ENCODE results near the gene PITX1. TPM values are rescaled to one million over a fixed set of nuclear protein-coding genes. Genes with fewer than 3 reads are reported as not detected.
A peak's percentile ranks its signal among the peaks of the same experiment; 100 is the strongest.
"Not testable (repeated sequence)": the region's sequence is repeated elsewhere in the genome, so short reads cannot be mapped to it uniquely, and the experiment has no call there.

PITX1 gene
- 22.0 and 23.6 TPM in 2 replicates for polyA plus RNA-seq (2013)

GRCh38 chr5:135033901-135034235, at the start of gene PITX1:
PITX1 (minus strand) TSS chr5:135034228; CDS start chr5:135033881, 347 bp downstream.
- peaks cover 87% of the 10 kb centered on the region for H3K27me3 ChIP-seq (ENCODE audit: insufficient read depth, low read length)
- H2BK120ac ChIP-seq (ENCODE audit: insufficient read depth, low read length, poor library complexity), result no peak within 1 kb of the TSS
- no peak within 1 kb of the TSS for H3K4ac ChIP-seq (ENCODE audit: low read depth, low read length)
- no peaks in the 10 kb centered on the region for H3K36me3 ChIP-seq (ENCODE audit: control insufficient read depth in 1 of 2, insufficient read depth in 2 of 2, low read length in 2 of 2)
- H3K9me3 ChIP-seq (ENCODE audit: insufficient read depth, low read depth, low read length), result peaks cover 14% of the 10 kb centered on the region
- H4K8ac ChIP-seq (ENCODE audit: low read depth, low read length), result no peak within 1 kb of the TSS
- no peak within 1 kb of the TSS for H3K27ac ChIP-seq (ENCODE audit: low read depth, low read length)
- no peak within 1 kb of the TSS for H2AK5ac ChIP-seq (ENCODE audit: low read length)
- peak within 1 kb of the TSS; percentile 70 for H2AFZ ChIP-seq (ENCODE audit: insufficient read depth, low read length, poor library complexity)
- no peaks in the 10 kb centered on the region for H3K79me1 ChIP-seq (ENCODE audit: low read length)
- no peak within 1 kb of the TSS for H3K23ac ChIP-seq (ENCODE audit: low read length)
- peaks cover 10 to 17% of the 10 kb centered on the region in 2 experiments for H3K4me1 ChIP-seq (ENCODE audit: control insufficient read depth in 1 of 2, insufficient read depth in 2 of 2, low read length in 2 of 2)
- no peak within 1 kb of the TSS for H4K12ac ChIP-seq (ENCODE audit: low read depth, low read length)
- H3K18ac ChIP-seq (ENCODE audit: low read length), result no peak within 1 kb of the TSS
- H2BK12ac ChIP-seq (ENCODE audit: low read length), result no peak within 1 kb of the TSS
- DNase-seq, result peak; percentile 26 to 59
- H3K4me3 ChIP-seq (ENCODE audit: low read depth, low read length), result peak within 1 kb of the TSS; percentile 51
- H3K4me2 ChIP-seq (ENCODE audit: low read length), result peak within 1 kb of the TSS; percentile 71
- H3K9ac ChIP-seq (ENCODE audit: low read length), result no peak within 1 kb of the TSS
- H4K91ac ChIP-seq (ENCODE audit: low read depth, low read length), result no peak within 1 kb of the TSS
- no peaks in the 10 kb centered on the region for H3K79me2 ChIP-seq (ENCODE audit: control insufficient read depth, insufficient read depth, low read length, poor library complexity)
- H3K14ac ChIP-seq (ENCODE audit: low read length), result no peak within 1 kb of the TSS
- WGBS (ENCODE audit: extremely low coverage, insufficient coverage, insufficient read length), result no CpG with 5 or more reads among the region's 49 CpGs
- H2BK5ac ChIP-seq (ENCODE audit: low read depth, low read length, poor library complexity), result no peak within 1 kb of the TSS

GRCh38 chr5:135083334-135083733, 49.3 kb upstream of the PITX1 start:
- not testable (repeated sequence) for H3K18ac ChIP-seq (ENCODE audit: low read length); H4K12ac ChIP-seq (ENCODE audit: low read depth, low read length); H3K27ac ChIP-seq (ENCODE audit: low read depth, low read length); H3K4me1 ChIP-seq (ENCODE audit: control insufficient read depth in 1 of 2, insufficient read depth in 2 of 2, low read length in 2 of 2); H3K4me2 ChIP-seq (ENCODE audit: low read length); H2AK5ac ChIP-seq (ENCODE audit: low read length); H4K8ac ChIP-seq (ENCODE audit: low read depth, low read length); H3K4me3 ChIP-seq (ENCODE audit: low read depth, low read length); H2BK5ac ChIP-seq (ENCODE audit: low read depth, low read length, poor library complexity); H3K79me1 ChIP-seq (ENCODE audit: low read length); H3K36me3 ChIP-seq (ENCODE audit: control insufficient read depth in 1 of 2, insufficient read depth in 2 of 2, low read length in 2 of 2); H3K27me3 ChIP-seq (ENCODE audit: insufficient read depth, low read length); H2BK12ac ChIP-seq (ENCODE audit: low read length); H3K79me2 ChIP-seq (ENCODE audit: control insufficient read depth, insufficient read depth, low read length, poor library complexity); H2AFZ ChIP-seq (ENCODE audit: insufficient read depth, low read length, poor library complexity); H3K9ac ChIP-seq (ENCODE audit: low read length); H2BK120ac ChIP-seq (ENCODE audit: insufficient read depth, low read length, poor library complexity); H3K23ac ChIP-seq (ENCODE audit: low read length); H4K91ac ChIP-seq (ENCODE audit: low read depth, low read length); H3K4ac ChIP-seq (ENCODE audit: low read depth, low read length); H3K14ac ChIP-seq (ENCODE audit: low read length); DNase-seq
- peaks cover 11% of the 10 kb centered on the region for H3K9me3 ChIP-seq (ENCODE audit: insufficient read depth, low read depth, low read length)
- WGBS (ENCODE audit: extremely low coverage, insufficient coverage, insufficient read length), result no CpG with 5 or more reads among the region's 3 CpGs

GRCh38 chr5:135081240-135081639, 47.2 kb upstream of the PITX1 start:
- Histone ChIP-seq H4K8ac (ENCODE audit: low read depth, low read length) (no peak overlapping the region), H3K4me3 (ENCODE audit: low read depth, low read length) (no peak overlapping the region), H2AK5ac (ENCODE audit: low read length) (no peak overlapping the region), H2AFZ (ENCODE audit: insufficient read depth, low read length, poor library complexity) (no peak overlapping the region), H3K4ac (ENCODE audit: low read depth, low read length) (no peak overlapping the region), H3K27ac (ENCODE audit: low read depth, low read length) (no peak overlapping the region), H4K91ac (ENCODE audit: low read depth, low read length) (no peak overlapping the region), H3K4me2 (ENCODE audit: low read length) (no peak overlapping the region), H2BK12ac (ENCODE audit: low read length) (no peak overlapping the region), H3K36me3 (ENCODE audit: control insufficient read depth in 1 of 2, insufficient read depth in 2 of 2, low read length in 2 of 2) (no peaks in the 10 kb centered on the region), H3K9ac (ENCODE audit: low read length) (no peak overlapping the region), H2BK120ac (ENCODE audit: insufficient read depth, low read length, poor library complexity) (no peak overlapping the region), H3K14ac (ENCODE audit: low read length) (no peak overlapping the region), H3K9me3 (ENCODE audit: insufficient read depth, low read depth, low read length) (peaks cover 7% of the 10 kb centered on the region), H3K79me2 (ENCODE audit: control insufficient read depth, insufficient read depth, low read length, poor library complexity) (no peaks in the 10 kb centered on the region), H4K12ac (ENCODE audit: low read depth, low read length) (no peak overlapping the region), H3K27me3 (ENCODE audit: insufficient read depth, low read length) (no peaks in the 10 kb centered on the region), H3K4me1 (ENCODE audit: control insufficient read depth in 1 of 2, insufficient read depth in 2 of 2, low read length in 2 of 2) (peaks cover 0 to 1% of the 10 kb centered on the region in 2 experiments), H3K79me1 (ENCODE audit: low read length) (no peaks in the 10 kb centered on the region), H3K18ac (ENCODE audit: low read length) (no peak overlapping the region), H2BK5ac (ENCODE audit: low read depth, low read length, poor library complexity) (no peak overlapping the region), H3K23ac (ENCODE audit: low read length) (no peak overlapping the region)
- no CpG with 5 or more reads among the region's 2 CpGs for WGBS (ENCODE audit: extremely low coverage, insufficient coverage, insufficient read length)
- DNase-seq, result no peak

- no CpG with 5 or more reads among the region's 2 CpGs for WGBS (ENCODE audit: extremely low coverage, insufficient coverage, insufficient read length)
- H3K9me3 ChIP-seq (ENCODE audit: insufficient read depth, low read depth, low read length), result peaks cover 4% of the 10 kb centered on the region
- H2AK5ac ChIP-seq (ENCODE audit: low read length), result no peak overlapping the region
- no peak for DNase-seq
- H3K9ac ChIP-seq (ENCODE audit: low read length), result no peak overlapping the region
- H2BK120ac ChIP-seq (ENCODE audit: insufficient read depth, low read length, poor library complexity), result no peak overlapping the region
- H3K14ac ChIP-seq (ENCODE audit: low read length), result no peak overlapping the region
- H3K79me2 ChIP-seq (ENCODE audit: control insufficient read depth, insufficient read depth, low read length, poor library complexity), result no peaks in the 10 kb centered on the region
- no peaks in the 10 kb centered on the region for H3K4me1 ChIP-seq (ENCODE audit: control insufficient read depth in 1 of 2, insufficient read depth in 2 of 2, low read length in 2 of 2)
- H4K12ac ChIP-seq (ENCODE audit: low read depth, low read length), result no peak overlapping the region
- no peak overlapping the region for H3K4me3 ChIP-seq (ENCODE audit: low read depth, low read length)
- no peaks in the 10 kb centered on the region for H3K36me3 ChIP-seq (ENCODE audit: control insufficient read depth in 1 of 2, insufficient read depth in 2 of 2, low read length in 2 of 2)
- H3K4ac ChIP-seq (ENCODE audit: low read depth, low read length), result no peak overlapping the region
- no peak overlapping the region for H2BK5ac ChIP-seq (ENCODE audit: low read depth, low read length, poor library complexity)
- H4K8ac ChIP-seq (ENCODE audit: low read depth, low read length), result no peak overlapping the region
- no peaks in the 10 kb centered on the region for H3K79me1 ChIP-seq (ENCODE audit: low read length)
- no peak overlapping the region for H2BK12ac ChIP-seq (ENCODE audit: low read length)
- no peak overlapping the region for H2AFZ ChIP-seq (ENCODE audit: insufficient read depth, low read length, poor library complexity)
- H3K23ac ChIP-seq (ENCODE audit: low read length), result no peak overlapping the region
- H3K27me3 ChIP-seq (ENCODE audit: insufficient read depth, low read length), result no peaks in the 10 kb centered on the region
- H4K91ac ChIP-seq (ENCODE audit: low read depth, low read length), result no peak overlapping the region
- no peak overlapping the region for H3K18ac ChIP-seq (ENCODE audit: low read length)
- no peak overlapping the region for H3K4me2 ChIP-seq (ENCODE audit: low read length)
- H3K27ac ChIP-seq (ENCODE audit: low read depth, low read length), result no peak overlapping the region
Observed at GRCh38 chr5:135079760-135080159, 45.7 kb upstream of the PITX1 start.

All from trophoblast cell (in vitro differentiated cells and primary cell).